Nephron (organoid): ENCODE measurements around the gene PRMT2.

ENCODE experiments used
- H3K27ac Mint-ChIP-seq, 3 experiments: 2 replicates each; pipeline ENCODE4 v1.8.0; 2020; ENCODE audit warnings: mixed read lengths in 3 of 3, mild to moderate bottlenecking in 2 of 3, moderate library complexity in 1 of 3
- H3K27me3 Mint-ChIP-seq: 2 replicates; pipeline ENCODE4 v1.8.0; 2021; ENCODE audit warnings: low read depth, mild to moderate bottlenecking, moderate library complexity, mixed read lengths
- H3K36me3 Mint-ChIP-seq: 2 replicates; pipeline ENCODE4 v1.8.0; 2020; ENCODE audit warnings: low read depth, mixed read lengths
- H3K4me1 Mint-ChIP-seq: 2 replicates; pipeline ENCODE4 v1.8.0; 2020; ENCODE audit warnings: mixed read lengths
- H3K4me3 Mint-ChIP-seq, 3 experiments: 2 replicates each; pipeline ENCODE4 v1.8.0; 2020; ENCODE audit warnings: mild to moderate bottlenecking in 3 of 3, mixed read lengths in 3 of 3, moderate library complexity in 2 of 3
- H3K9me3 Mint-ChIP-seq: 2 replicates; pipeline ENCODE4 v1.8.0; 2020; ENCODE audit warnings: mixed read lengths
- TF ChIP-seq, protein P1 (sequence below), 3 experiments: fragments of 200-600 bp; sonication (generic); IDR thresholded peaks; one replicate each; pipeline ENCODE4 v1.5.0; 2021; ENCODE audit warnings: antibody characterized with exemption in 3 of 3; ENCODE audit not compliant: unreplicated experiment in 3 of 3

Gene PRMT2

DNA sequence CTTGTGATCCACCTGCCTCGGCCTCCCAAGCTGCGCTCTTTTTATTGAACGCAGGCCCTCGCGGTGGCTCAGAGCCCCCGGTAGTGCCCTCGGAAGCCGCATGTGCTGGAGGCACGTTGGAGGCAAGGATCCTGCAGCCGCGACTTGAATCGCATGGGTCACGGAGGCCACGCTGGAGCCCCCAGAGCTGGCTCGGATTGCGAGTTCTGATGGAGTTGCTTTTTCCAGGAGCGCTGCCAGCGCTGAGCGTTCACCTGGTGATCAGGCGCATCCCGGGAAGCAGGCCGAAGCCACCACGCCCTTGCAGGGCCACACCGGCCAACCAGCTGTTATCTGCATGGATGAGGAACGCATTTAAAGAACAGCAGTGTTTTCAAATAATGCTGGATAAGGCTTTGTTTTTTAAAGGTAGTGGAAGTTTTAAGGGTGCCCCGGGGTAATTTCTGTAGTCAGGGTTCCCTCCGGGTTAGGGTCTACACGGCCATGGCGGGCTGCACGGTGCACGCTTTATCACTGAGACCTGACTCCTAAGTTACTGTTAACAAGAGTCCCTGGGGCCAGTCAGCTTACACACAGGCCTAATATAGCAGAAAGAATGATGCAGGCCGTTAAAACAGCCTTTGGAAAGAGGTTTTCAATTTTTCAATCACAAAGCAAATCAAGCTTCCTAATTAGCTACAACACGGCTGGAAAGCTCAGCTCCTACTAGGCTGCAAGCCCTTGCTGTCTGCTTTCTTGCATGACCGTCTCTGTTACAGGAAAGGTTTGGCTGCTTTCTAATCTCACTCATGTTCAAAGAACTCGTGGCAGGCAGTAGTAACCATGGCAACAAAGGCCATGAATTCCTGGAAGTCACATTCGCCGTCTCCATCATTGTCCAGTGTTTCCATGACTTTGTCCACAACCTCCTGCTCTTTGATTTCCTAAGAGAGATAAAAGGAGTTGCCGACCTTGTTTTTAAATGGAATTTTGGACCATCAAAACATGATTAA lies 36.6 kb upstream of the PRMT2 start:
- Mint-ChIP-seq H3K36me3 (no peaks in the 10 kb centered on the region), H3K27me3 (peaks cover 3% of the 10 kb centered on the region), H3K27ac (peak overlapping the region; percentile 45 to 89 (median 70)), H3K9me3 (peaks cover 8% of the 10 kb centered on the region), H3K4me3 (no peak overlapping the region), H3K4me1 (peaks cover 32% of the 10 kb centered on the region)
- TF ChIP-seq, protein P1, sequence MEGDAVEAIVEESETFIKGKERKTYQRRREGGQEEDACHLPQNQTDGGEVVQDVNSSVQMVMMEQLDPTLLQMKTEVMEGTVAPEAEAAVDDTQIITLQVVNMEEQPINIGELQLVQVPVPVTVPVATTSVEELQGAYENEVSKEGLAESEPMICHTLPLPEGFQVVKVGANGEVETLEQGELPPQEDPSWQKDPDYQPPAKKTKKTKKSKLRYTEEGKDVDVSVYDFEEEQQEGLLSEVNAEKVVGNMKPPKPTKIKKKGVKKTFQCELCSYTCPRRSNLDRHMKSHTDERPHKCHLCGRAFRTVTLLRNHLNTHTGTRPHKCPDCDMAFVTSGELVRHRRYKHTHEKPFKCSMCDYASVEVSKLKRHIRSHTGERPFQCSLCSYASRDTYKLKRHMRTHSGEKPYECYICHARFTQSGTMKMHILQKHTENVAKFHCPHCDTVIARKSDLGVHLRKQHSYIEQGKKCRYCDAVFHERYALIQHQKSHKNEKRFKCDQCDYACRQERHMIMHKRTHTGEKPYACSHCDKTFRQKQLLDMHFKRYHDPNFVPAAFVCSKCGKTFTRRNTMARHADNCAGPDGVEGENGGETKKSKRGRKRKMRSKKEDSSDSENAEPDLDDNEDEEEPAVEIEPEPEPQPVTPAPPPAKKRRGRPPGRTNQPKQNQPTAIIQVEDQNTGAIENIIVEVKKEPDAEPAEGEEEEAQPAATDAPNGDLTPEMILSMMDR (IDR thresholded peaks at IDR 0.05; ENCODE audit: unreplicated experiment in 3 of 3): no peak

DNA sequence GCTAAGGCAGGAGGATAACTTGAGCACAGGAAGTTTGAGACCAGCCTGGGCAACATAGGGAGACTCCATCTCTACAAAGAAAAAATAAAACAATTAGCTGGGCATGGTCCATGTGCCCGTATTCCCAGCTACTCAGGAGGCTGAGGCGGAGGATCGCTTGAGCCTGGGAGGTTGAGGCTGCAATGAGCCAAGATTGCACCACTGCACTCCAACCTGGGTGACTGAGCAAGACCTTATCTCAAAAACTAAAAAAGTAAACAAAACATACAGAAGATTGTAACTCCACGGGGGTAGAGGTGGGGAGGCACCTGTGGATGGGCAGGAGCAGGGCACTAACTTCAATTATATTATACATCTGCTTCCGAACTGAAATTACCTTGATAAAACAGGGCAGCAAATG lies 35.2 kb upstream of the PRMT2 start:
- Mint-ChIP-seq H3K27me3 (peaks cover 3% of the 10 kb centered on the region), H3K4me1 (peaks cover 40% of the 10 kb centered on the region), H3K36me3 (no peaks in the 10 kb centered on the region), H3K27ac (peak overlapping the region; percentile 45 to 89 (median 70)), H3K9me3 (peaks cover 5% of the 10 kb centered on the region), H3K4me3 (no peak overlapping the region)
- TF ChIP-seq, protein P1 (IDR thresholded peaks at IDR 0.05; ENCODE audit: unreplicated experiment in 3 of 3): no peak

DNA sequence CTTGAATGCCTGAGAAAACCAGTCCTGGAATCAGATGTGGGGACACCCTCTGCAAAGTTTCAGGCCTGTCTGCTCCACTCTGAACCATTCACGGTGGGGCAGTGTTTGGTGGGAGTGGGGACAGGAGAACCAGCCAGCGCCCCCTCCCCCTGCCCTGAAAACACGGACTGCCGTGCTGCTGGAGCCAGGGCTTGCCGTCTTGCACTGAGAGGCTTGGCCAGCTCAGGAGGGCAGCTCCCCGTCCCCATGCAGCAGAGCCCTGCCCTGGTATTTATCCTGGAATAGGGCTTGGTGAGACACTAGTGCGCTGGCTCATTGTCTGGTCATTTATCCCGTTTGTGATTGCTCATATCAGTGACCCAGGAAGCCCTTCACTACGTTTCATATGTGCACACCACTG lies 34.5 kb upstream of the PRMT2 start:
- H3K36me3 Mint-ChIP-seq: no peaks in the 10 kb centered on the region
- peaks cover 10% of the 10 kb centered on the region for H3K27me3 Mint-ChIP-seq
- H3K27ac Mint-ChIP-seq: no peak overlapping the region
- H3K4me1 Mint-ChIP-seq: peaks cover 42% of the 10 kb centered on the region
- no peak overlapping the region for H3K4me3 Mint-ChIP-seq
- no peaks in the 10 kb centered on the region for H3K9me3 Mint-ChIP-seq
- TF ChIP-seq, protein P1 (IDR thresholded peaks at IDR 0.05; ENCODE audit: unreplicated experiment in 3 of 3): no peak

DNA sequence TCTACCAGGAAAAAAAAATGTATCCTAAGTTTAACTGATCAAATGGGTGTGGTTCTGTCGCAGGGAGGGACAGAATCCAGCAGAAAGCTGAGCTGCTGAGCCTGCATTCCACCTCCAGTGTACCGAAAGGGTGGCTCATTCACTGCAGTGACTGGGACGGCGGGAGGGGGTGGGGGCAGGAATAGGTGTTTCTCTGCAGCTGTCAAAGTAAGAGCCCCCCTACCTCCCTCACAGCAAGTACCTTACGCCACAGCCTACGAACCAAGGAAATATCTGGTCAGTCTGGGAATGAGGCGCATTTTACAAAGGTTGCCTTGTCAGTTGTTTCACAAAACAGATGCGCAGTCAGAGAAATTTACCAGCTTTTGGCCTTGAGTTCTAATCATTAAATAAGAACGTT lies 32.2 kb upstream of the PRMT2 start:
- TF ChIP-seq, protein P1 (IDR thresholded peaks at IDR 0.05; ENCODE audit: unreplicated experiment in 3 of 3): no peak
- Mint-ChIP-seq H3K9me3 (no peaks in the 10 kb centered on the region), H3K36me3 (no peaks in the 10 kb centered on the region), H3K4me3 (no peak overlapping the region), H3K27ac (no peak overlapping the region), H3K27me3 (peaks cover 11% of the 10 kb centered on the region), H3K4me1 (peaks cover 42% of the 10 kb centered on the region)

DNA sequence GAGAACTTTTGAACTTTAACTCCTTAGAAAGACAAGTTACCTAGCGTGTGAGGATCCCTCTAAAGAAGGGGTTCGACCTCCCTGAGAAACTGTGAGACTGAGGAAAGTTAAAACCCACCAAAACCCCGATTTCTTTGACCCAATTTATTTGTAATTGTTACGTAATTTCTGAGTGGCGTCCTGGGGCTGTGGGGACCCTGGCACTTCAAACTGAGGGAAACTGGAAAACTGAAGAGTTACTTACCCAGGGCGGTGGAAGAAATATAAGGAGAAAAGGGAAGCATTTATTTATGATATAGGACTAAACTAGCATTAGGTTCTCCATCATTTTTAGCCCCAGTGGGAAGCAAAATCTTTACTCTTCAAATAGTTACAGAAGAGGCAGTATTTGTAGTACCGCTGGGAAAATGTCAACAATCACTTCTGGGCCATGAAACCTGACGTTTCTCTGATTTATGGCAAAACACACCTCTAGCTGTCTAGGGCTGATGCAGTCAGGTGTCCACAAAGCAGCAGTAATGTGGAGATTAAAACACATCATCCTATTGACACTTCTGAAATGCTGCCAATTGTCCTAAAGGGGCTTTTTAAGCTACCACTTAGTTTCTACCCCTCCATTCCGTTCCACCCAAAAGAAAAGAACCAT lies 31.0 kb upstream of the PRMT2 start:
- Mint-ChIP-seq H3K9me3 (peaks cover 1% of the 10 kb centered on the region), H3K27ac (peak overlapping the region in 1 of 3 experiments; percentile 31), H3K27me3 (peaks cover 11% of the 10 kb centered on the region), H3K4me3 (peak overlapping the region in 1 of 3 experiments; percentile 43), H3K4me1 (peaks cover 34% of the 10 kb centered on the region), H3K36me3 (no peaks in the 10 kb centered on the region)
- TF ChIP-seq, protein P1 (IDR thresholded peaks at IDR 0.05; ENCODE audit: unreplicated experiment in 3 of 3): no peak
